Astrocyte (in vitro differentiated cells and primary cell): ENCODE results near the gene VARS2.
"Not testable (repeated sequence)": the region's sequence is repeated elsewhere in the genome, so short reads cannot be mapped to it uniquely, and the experiment has no call there.

Source experiments
- EZH2 ChIP-seq: IDR thresholded peaks from 2 replicates; pipeline ENCODE4 v1.6.1; 2012; ENCODE audit warnings: mild to moderate bottlenecking, low read length, inconsistent platforms; ENCODE audit not compliant: insufficient read depth
- TF ChIP-seq, protein P1 (sequence below): IDR thresholded peaks from 2 replicates; pipeline ENCODE4 v1.5.1; 2011; ENCODE audit warnings: low read depth, mild to moderate bottlenecking, inconsistent platforms, low read length, moderate library complexity; ENCODE audit not compliant: insufficient read depth

- TF ChIP-seq, protein P1, sequence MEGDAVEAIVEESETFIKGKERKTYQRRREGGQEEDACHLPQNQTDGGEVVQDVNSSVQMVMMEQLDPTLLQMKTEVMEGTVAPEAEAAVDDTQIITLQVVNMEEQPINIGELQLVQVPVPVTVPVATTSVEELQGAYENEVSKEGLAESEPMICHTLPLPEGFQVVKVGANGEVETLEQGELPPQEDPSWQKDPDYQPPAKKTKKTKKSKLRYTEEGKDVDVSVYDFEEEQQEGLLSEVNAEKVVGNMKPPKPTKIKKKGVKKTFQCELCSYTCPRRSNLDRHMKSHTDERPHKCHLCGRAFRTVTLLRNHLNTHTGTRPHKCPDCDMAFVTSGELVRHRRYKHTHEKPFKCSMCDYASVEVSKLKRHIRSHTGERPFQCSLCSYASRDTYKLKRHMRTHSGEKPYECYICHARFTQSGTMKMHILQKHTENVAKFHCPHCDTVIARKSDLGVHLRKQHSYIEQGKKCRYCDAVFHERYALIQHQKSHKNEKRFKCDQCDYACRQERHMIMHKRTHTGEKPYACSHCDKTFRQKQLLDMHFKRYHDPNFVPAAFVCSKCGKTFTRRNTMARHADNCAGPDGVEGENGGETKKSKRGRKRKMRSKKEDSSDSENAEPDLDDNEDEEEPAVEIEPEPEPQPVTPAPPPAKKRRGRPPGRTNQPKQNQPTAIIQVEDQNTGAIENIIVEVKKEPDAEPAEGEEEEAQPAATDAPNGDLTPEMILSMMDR = not testable (repeated sequence)
- TF ChIP-seq EZH2 = not testable (repeated sequence)
These were observed 3.6 kb upstream of the VARS2 start for GRCh38 chr6:30910473-30910872.
